ENCODE data around the gene ROBO1. TPM values are rescaled to one million over a fixed set of nuclear protein-coding genes. Genes with fewer than 3 reads are reported as not detected.
A peak's percentile ranks its signal among the peaks of the same experiment; 100 is the strongest.
"Not testable (repeated sequence)": the region's sequence is repeated elsewhere in the genome, so short reads cannot be mapped to it uniquely, and the experiment has no call there.

Gene ROBO1
- total RNA-seq, 1 donor from 2014 or later: 31.7 TPM

GRCh38 chr3:78798266-78798832 is 969.4 kb downstream of the ROBO1 start:
- DNase-seq (ENCODE audit: low spot score): no peak
- ATAC-seq: no peak
- intact Hi-C loops (cut with DNase I): no loop called here

DNA sequence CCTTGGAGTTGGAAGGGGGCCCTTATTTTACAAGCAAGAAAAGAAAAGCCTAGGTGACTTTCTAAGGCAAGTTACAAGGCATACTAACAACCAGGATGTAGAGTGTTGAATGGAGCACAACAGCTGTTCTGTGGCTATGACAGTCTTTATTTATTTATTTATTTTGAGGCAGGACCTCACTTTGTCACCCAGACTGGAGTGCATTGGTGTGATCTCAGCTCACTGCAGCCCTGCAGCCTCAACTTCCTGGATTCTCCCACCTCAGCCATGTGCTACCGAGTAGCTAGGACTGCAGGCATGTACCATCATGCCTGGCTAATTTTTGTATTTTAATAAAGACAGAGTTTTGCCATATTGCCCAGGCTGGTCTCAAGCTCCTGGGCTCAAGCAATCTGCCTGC is 973.4 kb downstream of the ROBO1 start:
- no peak for ATAC-seq
- intact Hi-C loops (cut with DNase I): no loop called here
- DNase-seq (ENCODE audit: low spot score): no peak

- DNase-seq (ENCODE audit: low spot score): no peak
- intact Hi-C loops (cut with DNase I): no loop called here
- no peak for ATAC-seq
Observed at GRCh38 chr3:78792733-78793132, 975.1 kb downstream of the ROBO1 start.

- ATAC-seq (no peak), DNase-seq (ENCODE audit: low spot score) (no peak)
- intact Hi-C loops (cut with DNase I): no loop called here
Observed at GRCh38 chr3:78792212-78792611, 975.6 kb downstream of the ROBO1 start.

DNA sequence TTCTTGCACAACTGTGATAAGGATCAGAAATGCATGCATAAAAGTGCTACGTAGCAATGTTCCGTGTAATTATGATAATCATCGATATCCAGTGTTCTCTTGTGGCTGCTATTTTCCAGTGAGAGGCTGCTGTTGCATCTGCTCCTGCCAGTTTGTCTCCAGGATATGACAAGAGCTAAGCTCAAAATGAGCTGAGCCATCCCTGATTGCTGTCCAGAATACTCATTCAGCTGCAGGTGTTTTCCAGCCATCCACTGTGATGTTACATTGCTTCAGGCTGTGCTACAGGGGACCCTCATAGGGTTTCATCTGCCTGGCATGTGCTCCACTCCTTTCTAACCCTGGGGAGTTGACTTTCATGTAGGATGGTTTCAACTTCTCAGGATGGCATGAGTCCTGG is 976.0 kb downstream of the ROBO1 start:
- intact Hi-C loops (cut with DNase I): no loop called here
- DNase-seq (ENCODE audit: low spot score): no peak
- no peak for ATAC-seq

- no peak for ATAC-seq
- intact Hi-C loops (cut with DNase I): no loop called here
- no peak for DNase-seq (ENCODE audit: low spot score)
Observed at GRCh38 chr3:78788839-78789238, 979.0 kb downstream of the ROBO1 start.

DNA sequence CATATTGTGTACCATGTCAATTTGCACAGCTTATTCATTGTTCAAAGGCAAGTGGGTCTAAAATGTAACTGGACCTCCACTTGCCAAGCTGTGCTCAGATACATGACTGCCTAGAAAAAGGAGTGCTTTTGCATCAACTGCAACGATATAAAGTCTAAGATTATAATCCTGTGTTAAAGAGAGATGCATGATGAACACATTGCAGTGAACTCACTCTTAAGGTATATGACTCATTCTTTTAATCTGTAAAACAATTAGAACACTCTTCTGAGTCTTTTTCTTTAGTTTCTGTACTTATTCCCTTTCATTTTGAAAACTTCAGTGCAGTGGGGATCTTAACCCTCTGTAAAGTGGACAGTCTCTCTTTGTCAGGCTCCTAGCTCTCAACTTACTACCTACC is 982.8 kb downstream of the ROBO1 start:
- no peak for DNase-seq (ENCODE audit: low spot score)
- no peak for ATAC-seq
- intact Hi-C loops (cut with DNase I): no loop called here

DNA sequence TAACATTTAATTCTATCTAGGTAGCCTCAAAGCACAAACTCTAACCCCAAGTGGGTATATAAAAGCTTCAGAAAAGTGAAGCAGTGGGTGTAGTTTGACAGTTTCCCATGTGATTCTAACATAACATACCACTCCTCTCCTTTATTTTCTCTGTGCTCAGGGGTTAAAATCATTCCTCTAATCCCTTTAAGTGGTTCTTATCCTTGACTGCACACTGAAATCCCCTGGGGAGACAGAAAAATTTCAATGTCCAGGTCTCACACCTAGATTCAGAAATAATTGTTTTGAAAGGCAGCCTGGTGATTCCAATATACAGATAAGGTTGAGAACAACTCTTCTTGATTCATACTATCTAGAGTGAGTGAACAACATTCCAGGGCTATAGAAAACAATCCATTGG is 986.4 kb downstream of the ROBO1 start:
- intact Hi-C loops (cut with DNase I): no loop called here
- no peak for DNase-seq (ENCODE audit: low spot score)
- ATAC-seq: no peak

DNA sequence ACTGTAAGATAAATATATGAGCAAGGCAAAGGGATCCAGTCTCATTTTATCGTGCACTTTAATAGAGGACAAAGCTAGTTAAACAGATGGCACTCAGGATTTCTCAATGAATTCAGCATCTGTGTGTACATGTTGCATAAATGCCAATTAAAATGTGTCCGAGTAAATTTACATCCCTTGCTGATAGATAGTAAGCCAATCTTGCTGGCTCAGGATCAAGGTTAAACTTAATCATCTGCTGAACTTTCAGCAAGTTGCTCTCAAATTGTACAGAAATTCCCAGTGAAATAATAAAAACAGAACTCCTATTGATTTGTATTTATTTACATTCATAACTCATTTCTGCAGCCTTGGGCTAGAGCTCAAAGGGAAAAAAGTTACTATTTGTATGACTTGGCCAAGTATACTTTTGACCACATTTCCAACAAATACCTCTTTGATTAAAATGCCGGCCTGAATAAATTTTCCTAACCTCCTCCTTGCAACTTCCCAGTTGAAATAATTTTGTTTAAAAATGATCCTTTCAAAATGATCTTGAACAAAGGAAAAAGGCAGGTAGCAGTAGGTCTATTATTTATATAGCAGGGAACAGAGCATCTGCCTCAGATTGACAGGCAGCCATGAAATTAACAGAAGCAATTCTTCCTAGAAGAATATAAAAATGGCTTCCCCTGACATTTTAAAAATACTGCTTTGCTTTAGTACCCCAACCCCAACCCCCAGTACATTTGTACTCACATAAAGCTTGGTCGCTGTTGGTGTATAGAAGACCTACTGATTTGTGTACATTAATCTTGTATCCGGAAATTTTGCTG is 1001.9 kb downstream of the ROBO1 start:
- peak; percentile 84 for ATAC-seq
- no peak for DNase-seq (ENCODE audit: low spot score)
- intact Hi-C loops (cut with DNase I): no loop called here

GRCh38 chr3:78764634-78765033 is 1003.2 kb downstream of the ROBO1 start:
- intact Hi-C loops (cut with DNase I): no loop called here
- DNase-seq (ENCODE audit: low spot score) (no peak), ATAC-seq (no peak)

GRCh38 chr3:78762121-78762520 is 1005.7 kb downstream of the ROBO1 start:
- intact Hi-C loops (cut with DNase I): no loop called here
- DNase-seq (ENCODE audit: low spot score) (no peak), ATAC-seq (no peak)

DNA sequence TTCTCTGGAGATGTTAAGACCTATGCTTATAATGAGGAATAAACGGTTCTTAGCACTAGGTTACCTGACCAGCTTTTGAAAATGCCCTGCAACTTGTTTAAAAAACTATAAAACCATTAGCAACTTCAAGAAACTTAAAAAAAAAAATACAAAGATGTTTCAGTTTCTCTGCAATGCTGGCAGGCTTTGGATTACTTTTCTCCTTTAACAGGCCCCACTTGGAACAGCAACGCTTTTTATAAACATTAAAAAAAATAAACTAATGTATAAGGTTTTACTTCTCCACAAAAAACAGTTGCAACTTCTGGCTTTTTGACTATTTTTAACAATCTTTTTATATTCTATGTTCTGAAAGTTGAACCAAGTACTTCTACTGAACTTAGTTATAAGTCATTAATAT is 1006.7 kb downstream of the ROBO1 start:
- DNase-seq (ENCODE audit: low spot score): no peak
- intact Hi-C loops (cut with DNase I): no loop called here
- ATAC-seq: no peak

- intact Hi-C loops (cut with DNase I): no loop called here
- ATAC-seq: peak; percentile 89
- no peak for DNase-seq (ENCODE audit: low spot score)
Observed at GRCh38 chr3:78757731-78758130, 1010.1 kb downstream of the ROBO1 start.

DNA sequence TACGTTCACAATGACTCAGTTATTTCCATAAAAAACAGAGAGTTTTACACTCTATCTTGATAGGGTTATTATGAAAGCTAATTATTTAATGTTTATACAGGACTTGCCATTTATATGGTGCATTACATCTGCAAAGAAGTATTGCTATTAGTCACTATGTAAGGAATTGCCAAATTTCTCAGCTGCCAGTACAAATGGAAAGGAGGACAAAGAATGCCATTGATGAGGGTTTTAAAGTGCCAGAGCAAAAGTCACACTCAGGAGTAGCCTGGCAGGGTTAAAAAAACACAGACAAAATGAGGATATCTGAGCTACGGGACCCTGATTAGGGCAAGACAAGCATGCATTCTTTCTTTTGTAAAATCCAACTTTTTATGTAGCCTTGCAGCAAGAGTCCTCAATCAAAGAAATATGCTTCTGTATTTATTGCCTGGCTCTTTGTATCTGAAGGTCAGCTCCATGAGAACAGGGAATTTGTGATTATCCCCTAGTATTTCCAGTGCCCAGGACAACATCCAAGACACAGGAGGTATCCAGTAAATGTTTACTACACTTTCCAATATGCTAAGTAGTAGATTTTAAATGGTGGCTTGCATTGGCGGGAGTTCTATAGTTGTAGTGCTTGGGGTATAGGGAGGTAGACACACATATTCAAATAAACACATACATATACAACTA is 1013.6 kb downstream of the ROBO1 start:
- DNase-seq (ENCODE audit: low spot score) (no peak), ATAC-seq (no peak)
- intact Hi-C loops (cut with DNase I): no loop called here

GRCh38 chr3:78751266-78751665 is 1016.5 kb downstream of the ROBO1 start:
- ATAC-seq: no peak

GRCh38 chr3:78750291-78750690 is 1017.5 kb downstream of the ROBO1 start:
- ATAC-seq; intact Hi-C loops (cut with DNase I); DNase-seq (ENCODE audit: low spot score): not testable (repeated sequence)

More at GRCh38 chr3:78751266-78751665, 1016.5 kb downstream of the ROBO1 start:
- no peak for DNase-seq (ENCODE audit: low spot score)
- intact Hi-C loops (cut with DNase I): no loop called here

GRCh38 chr3:78749056-78749455 is 1018.7 kb downstream of the ROBO1 start:
- ATAC-seq (no peak), DNase-seq (ENCODE audit: low spot score) (no peak)
- intact Hi-C loops (cut with DNase I): no loop called here

DNA sequence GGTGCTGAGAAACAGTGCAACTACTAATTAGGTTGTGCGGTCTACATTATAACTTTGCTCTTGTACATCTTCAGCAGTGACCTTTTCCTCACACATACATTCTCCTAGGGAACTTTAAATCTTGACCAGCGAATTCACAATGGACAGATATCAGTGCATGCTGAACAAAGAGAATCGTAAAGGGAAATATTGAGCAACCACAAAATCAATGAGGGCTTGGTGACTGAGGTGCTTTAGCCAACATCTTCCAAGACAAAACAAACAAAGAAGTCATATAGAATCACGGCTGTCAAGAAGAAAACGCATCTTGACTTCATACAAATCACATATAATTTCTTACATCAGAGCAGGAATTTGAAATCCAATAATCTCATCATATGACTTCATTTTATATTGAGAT is 1022.0 kb downstream of the ROBO1 start:
- DNase-seq (ENCODE audit: low spot score): no peak
- intact Hi-C loops (cut with DNase I): no loop called here
- ATAC-seq: no peak

DNA sequence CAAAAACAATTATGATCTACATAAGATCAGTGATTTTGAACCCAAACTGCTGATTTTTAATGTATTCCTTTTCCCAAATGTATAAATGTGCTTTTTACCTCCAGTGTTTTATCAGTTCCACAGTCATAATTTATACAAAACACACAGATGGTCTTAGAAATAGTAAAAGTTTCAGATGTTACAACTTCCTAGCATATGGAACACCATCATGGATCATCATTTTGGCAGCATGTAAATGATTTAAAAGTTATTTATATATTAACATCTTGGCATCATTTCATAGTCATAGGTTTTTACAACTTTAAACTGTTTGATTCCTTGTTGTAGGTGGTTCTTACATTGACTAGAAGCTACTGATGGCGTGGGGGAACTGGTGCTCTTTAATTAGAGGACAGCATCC is 1025.3 kb downstream of the ROBO1 start:
- intact Hi-C loops (cut with DNase I): no loop called here
- ATAC-seq (no peak), DNase-seq (ENCODE audit: low spot score) (no peak)

- ATAC-seq (no peak), DNase-seq (ENCODE audit: low spot score) (no peak)
- intact Hi-C loops (cut with DNase I): no loop called here
Observed at GRCh38 chr3:78742041-78742440, 1025.8 kb downstream of the ROBO1 start.

Measured in sciatic nerve (tissue), 2 donors.